ENCODE results near the gene SIVA1. TPM values are rescaled to one million over a fixed set of nuclear protein-coding genes. Genes with fewer than 3 reads are reported as not detected.

Gene SIVA1
- total RNA-seq, 4 donors from 2014 or later: 189 to 397 (median 203) TPM

DNA sequence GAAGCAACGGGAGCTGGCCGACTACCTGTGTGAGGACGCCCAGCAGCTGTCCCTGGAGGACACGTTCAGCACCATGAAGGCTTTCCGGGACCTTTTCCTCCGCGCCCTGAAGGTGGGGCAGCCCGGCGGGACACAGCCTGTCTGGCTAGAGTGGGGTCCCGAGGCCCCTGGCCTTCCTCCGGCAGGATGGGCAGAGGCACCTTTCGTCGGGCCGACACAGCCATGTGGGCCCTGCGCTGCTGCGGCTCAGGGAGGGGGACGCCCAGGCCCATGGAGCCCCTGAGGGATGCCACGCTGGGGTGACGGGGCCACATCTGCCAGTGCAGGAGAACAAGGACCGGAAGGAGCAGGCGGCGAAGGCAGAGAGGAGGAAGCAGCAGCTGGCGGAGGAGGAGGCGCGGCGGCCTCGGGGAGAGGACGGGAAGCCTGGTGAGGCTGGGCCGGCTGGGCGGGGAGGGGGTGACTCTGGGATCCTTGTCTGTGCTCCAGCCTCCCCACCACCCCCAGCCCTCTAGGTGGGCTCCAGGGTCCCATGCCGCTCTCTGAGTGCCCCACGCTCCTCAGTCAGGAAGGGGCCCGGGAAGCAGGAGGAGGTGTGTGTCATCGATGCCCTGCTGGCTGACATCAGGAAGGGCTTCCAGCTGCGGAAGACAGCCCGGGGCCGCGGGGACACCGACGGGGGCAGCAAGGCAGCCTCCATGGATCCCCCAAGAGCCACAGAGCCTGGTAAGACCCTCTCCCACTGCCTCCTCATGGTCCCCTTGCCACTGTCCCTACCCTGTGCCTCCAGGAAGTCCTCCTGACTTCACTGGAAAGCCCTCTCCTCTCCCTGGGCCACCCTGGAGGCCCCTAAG, 39.8 kb upstream of the SIVA1 start:
- intact Hi-C loops (cut with DNase I; ENCODE audit: low total_unique reads): no loop called here
- Histone ChIP-seq H3K4me1 (no peaks in the 10 kb centered on the region), H3K27ac (no peak overlapping the region), H3K4me3 (no peak overlapping the region), H3K36me3 (peaks cover 0 to 41% (median 15%) of the 10 kb centered on the region in 4 donors), H3K27me3 (no peaks in the 10 kb centered on the region), H3K9me3 (no peaks in the 10 kb centered on the region)
- in situ Hi-C loops (cut with MboI; ENCODE audit: low pct_ligation_motif_present in 1 of 4, low pct_unique_long_range_greater_than_20kb in 1 of 4, low sequenced_read_pairs in 3 of 4): loop anchor here in 1 of 4 donors (10.0 kb wide), 1 partner anchor 68 kb away; no protein-coding TSS in a partner anchor
- DNase-seq: no peak
- no peak for TF ChIP-seq POLR2AphosphoS5 (IDR thresholded peaks at IDR 0.05)
- no peak for TF ChIP-seq POLR2A (IDR thresholded peaks at IDR 0.05)
- TF ChIP-seq EP300 (IDR thresholded peaks at IDR 0.05; ENCODE audit: low read depth): no peak
- TF ChIP-seq, protein P1, sequence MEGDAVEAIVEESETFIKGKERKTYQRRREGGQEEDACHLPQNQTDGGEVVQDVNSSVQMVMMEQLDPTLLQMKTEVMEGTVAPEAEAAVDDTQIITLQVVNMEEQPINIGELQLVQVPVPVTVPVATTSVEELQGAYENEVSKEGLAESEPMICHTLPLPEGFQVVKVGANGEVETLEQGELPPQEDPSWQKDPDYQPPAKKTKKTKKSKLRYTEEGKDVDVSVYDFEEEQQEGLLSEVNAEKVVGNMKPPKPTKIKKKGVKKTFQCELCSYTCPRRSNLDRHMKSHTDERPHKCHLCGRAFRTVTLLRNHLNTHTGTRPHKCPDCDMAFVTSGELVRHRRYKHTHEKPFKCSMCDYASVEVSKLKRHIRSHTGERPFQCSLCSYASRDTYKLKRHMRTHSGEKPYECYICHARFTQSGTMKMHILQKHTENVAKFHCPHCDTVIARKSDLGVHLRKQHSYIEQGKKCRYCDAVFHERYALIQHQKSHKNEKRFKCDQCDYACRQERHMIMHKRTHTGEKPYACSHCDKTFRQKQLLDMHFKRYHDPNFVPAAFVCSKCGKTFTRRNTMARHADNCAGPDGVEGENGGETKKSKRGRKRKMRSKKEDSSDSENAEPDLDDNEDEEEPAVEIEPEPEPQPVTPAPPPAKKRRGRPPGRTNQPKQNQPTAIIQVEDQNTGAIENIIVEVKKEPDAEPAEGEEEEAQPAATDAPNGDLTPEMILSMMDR (IDR thresholded peaks at IDR 0.05): no peak
- WGBS, 2 donors (ENCODE audit: low coverage in 1 of 2): 92% methylated on average over 40 of the region's 40 CpGs; no CpG with 5 or more reads in 1 of the 2 donors

DNA sequence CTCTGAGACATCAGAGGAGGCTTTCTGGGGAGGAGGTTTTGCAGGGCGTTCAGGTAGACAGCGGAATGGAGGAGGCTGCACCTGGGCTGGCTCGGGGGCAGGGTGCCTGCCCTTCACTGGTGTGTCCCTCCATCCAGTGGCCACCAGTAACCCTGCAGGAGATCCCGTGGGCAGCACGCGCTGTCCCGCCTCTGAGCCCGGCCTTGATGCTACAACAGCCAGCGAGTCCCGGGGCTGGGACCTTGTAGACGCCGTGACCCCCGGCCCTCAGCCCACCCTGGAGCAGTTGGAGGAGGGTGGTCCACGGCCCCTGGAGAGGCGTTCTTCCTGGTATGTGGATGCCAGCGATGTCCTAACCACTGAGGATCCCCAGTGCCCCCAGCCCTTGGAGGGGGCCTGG, 38.9 kb upstream of the SIVA1 start:
- Histone ChIP-seq H3K36me3 (peaks cover 0 to 41% (median 15%) of the 10 kb centered on the region in 4 donors), H3K4me1 (no peaks in the 10 kb centered on the region), H3K4me3 (no peak overlapping the region), H3K9me3 (no peaks in the 10 kb centered on the region), H3K27me3 (no peaks in the 10 kb centered on the region), H3K27ac (no peak overlapping the region)
- intact Hi-C loops (cut with DNase I; ENCODE audit: low total_unique reads) (no loop called here), in situ Hi-C loops (cut with MboI; ENCODE audit: low pct_ligation_motif_present in 1 of 4, low pct_unique_long_range_greater_than_20kb in 1 of 4, low sequenced_read_pairs in 3 of 4) (loop anchor here in 1 of 4 donors (10.0 kb wide), 1 partner anchor 69 kb away; no protein-coding TSS in a partner anchor)
- TF ChIP-seq, protein P1 (IDR thresholded peaks at IDR 0.05): no peak
- no peak for TF ChIP-seq POLR2AphosphoS5 (IDR thresholded peaks at IDR 0.05)
- TF ChIP-seq POLR2A (IDR thresholded peaks at IDR 0.05): no peak
- no peak for TF ChIP-seq EP300 (IDR thresholded peaks at IDR 0.05; ENCODE audit: low read depth)
- DNase-seq: no peak
- 92% methylated on average over 16 of the region's 16 CpGs; no CpG with 5 or more reads in 1 of the 2 donors for WGBS, 2 donors (ENCODE audit: low coverage in 1 of 2)

DNA sequence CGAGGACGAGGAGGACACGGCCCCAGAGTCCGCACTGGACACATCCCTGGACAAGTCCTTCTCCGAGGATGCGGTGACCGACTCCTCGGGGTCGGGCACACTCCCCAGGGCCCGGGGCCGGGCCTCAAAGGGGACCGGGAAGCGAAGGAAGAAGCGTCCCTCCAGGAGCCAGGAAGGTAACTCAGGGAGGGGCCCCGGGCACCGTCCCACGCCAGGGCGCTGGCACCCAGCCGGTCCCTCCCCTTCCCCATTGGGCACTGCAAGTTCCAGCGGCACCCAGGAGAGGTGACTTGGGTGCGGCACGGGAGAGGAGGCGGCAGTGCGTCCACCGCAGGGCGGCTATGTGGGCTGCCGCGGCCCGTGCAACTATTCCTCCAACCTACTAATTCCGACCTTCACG, 38.3 kb upstream of the SIVA1 start:
- no peaks in the 10 kb centered on the region for H3K27me3 ChIP-seq
- DNase-seq: no peak
- TF ChIP-seq POLR2A (IDR thresholded peaks at IDR 0.05) (no peak), POLR2AphosphoS5 (IDR thresholded peaks at IDR 0.05) (no peak), EP300 (IDR thresholded peaks at IDR 0.05; ENCODE audit: low read depth) (no peak)
- TF ChIP-seq, protein P1 (IDR thresholded peaks at IDR 0.05): no peak
- in situ Hi-C loops (cut with MboI; ENCODE audit: low pct_ligation_motif_present in 1 of 4, low pct_unique_long_range_greater_than_20kb in 1 of 4, low sequenced_read_pairs in 3 of 4): loop anchor here in 1 of 4 donors (10.0 kb wide), 1 partner anchor 70 kb away; no protein-coding TSS in a partner anchor
- peaks cover 0 to 41% (median 15%) of the 10 kb centered on the region in 4 donors for H3K36me3 ChIP-seq
- no peaks in the 10 kb centered on the region for H3K4me1 ChIP-seq
- intact Hi-C loops (cut with DNase I; ENCODE audit: low total_unique reads): no loop called here
- 95% methylated on average over 31 of the region's 31 CpGs; no CpG with 5 or more reads in 1 of the 2 donors for WGBS, 2 donors (ENCODE audit: low coverage in 1 of 2)
- no peaks in the 10 kb centered on the region for H3K9me3 ChIP-seq
- no peak overlapping the region for H3K27ac ChIP-seq
- no peak overlapping the region for H3K4me3 ChIP-seq

DNA sequence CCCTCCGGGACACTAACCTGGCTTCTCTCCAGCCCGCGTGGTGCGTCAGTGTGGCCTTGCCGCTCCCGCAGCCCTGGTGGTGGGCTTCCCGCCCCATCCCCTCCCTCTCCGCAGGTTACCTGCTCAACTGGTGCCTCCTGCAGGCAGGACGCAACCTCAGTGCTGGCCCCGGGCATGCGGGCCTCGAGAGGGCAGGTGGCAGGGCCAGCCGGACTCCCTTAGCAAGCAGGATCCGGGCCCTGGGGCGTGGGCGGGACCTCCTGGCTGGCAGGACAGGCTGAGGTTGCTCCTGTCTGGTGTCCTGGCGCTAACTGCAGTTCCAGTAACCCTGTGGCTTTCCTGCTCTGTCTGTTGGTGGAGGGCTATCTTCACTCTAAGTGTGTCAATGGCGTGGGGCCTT, 37.5 kb upstream of the SIVA1 start:
- H3K27me3 ChIP-seq: no peaks in the 10 kb centered on the region
- DNase-seq: no peak
- no peak overlapping the region for H3K27ac ChIP-seq
- H3K36me3 ChIP-seq: peaks cover 0 to 38% (median 15%) of the 10 kb centered on the region in 4 donors
- no peak overlapping the region for H3K4me3 ChIP-seq
- H3K4me1 ChIP-seq: no peaks in the 10 kb centered on the region
- no peaks in the 10 kb centered on the region for H3K9me3 ChIP-seq
- 91% methylated on average over 18 of the region's 18 CpGs; no CpG with 5 or more reads in 1 of the 2 donors for WGBS, 2 donors (ENCODE audit: low coverage in 1 of 2)
- in situ Hi-C loops (cut with MboI; ENCODE audit: low pct_ligation_motif_present in 1 of 4, low pct_unique_long_range_greater_than_20kb in 1 of 4, low sequenced_read_pairs in 3 of 4) (loop anchor here in 1 of 4 donors (10.0 kb wide), 1 partner anchor 71 kb away; no protein-coding TSS in a partner anchor), intact Hi-C loops (cut with DNase I; ENCODE audit: low total_unique reads) (no loop called here)
- TF ChIP-seq, protein P1 (IDR thresholded peaks at IDR 0.05): no peak
- no peak for TF ChIP-seq EP300 (IDR thresholded peaks at IDR 0.05; ENCODE audit: low read depth)
- no peak for TF ChIP-seq POLR2A (IDR thresholded peaks at IDR 0.05)
- no peak for TF ChIP-seq POLR2AphosphoS5 (IDR thresholded peaks at IDR 0.05)

All from transverse colon (tissue), 4 donors.